Fibroblast of peridontal ligament (primary cell): ENCODE results near the gene DCAF7.

ENCODE experiments used
- DNase-seq: peaks from one replicate; pipeline ENCODE4 v3.0.0-alpha.2; 2010; ENCODE audit errors: extremely low read depth

DCAF7 gene

DNA sequence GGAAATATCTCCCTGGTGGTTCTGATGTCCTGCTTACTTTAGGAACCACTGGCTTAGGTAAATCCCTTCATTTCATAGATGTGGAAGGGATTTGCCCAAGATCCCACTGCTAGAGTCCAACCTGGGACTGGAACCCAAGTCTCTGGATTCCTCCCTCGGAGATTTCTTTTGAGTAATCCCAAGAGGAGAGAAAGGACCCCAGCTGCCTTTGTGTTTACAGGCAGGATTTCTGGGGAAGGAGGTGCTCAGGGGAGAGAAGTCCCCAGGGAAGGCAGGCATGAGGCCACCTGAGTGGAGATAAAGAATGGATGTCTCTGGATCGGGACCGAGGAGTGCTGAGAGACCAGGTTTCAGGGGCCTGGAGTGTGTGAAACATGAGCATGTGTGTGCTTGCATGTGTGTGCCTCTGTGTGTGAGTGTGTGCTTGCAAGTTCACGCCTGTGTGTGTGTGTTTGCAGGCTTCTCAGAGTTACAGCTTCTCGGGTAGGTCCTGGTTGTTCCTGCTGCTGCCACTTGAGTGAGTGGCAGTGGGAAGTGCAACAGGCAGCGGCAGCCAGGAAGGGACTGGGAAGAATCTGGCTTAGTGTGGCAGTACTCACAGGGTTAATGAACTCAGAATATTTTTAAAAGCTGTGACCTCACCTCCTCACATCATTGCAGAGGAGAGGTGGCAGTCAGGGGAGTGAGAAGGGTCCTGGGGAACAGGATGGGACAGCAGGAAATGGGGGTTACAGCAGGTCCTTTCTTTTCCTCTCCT is 24.9 kb upstream of the DCAF7 start:
- no peak for DNase-seq

DNA sequence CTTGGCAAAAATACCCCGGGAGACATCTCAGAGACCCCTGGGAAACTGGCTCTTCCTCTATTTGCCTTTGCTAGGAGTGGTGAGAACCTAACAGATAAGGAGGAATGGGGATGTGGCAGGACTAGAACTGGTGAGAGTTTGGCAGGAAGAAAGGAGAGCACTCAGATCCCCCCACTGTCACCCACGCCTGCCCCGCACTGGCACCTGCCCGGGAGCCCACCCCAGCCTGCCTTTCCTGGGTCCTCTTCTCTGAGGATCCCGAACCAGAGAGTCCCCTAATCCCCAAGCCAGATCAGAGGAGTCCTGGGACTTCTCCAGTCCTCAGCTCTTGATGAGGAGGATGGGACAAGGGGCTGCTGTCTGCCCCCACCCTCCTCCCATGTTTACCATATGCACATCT is 23.4 kb upstream of the DCAF7 start:
- DNase-seq = no peak

DNA sequence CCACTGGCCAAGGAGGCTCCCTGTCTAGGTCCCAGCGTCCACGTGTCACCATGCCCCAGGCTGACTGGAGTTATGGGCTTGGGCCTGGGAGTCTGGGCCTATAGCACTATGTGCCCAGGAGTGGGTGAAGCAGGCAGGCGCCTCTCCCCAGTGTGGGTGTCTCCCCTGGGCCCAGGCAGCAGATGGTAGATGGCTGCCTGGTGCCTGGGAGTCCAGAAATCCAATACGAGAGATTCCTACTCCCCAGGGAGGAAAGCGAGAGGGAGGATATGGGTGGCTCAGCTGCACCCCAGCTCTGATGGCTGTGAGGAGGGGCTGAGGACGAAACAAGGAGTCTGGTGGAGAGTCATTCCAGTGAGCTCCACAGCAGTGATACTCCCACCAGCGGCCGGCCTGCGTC is 22.1 kb upstream of the DCAF7 start:
- no peak for DNase-seq

DNA sequence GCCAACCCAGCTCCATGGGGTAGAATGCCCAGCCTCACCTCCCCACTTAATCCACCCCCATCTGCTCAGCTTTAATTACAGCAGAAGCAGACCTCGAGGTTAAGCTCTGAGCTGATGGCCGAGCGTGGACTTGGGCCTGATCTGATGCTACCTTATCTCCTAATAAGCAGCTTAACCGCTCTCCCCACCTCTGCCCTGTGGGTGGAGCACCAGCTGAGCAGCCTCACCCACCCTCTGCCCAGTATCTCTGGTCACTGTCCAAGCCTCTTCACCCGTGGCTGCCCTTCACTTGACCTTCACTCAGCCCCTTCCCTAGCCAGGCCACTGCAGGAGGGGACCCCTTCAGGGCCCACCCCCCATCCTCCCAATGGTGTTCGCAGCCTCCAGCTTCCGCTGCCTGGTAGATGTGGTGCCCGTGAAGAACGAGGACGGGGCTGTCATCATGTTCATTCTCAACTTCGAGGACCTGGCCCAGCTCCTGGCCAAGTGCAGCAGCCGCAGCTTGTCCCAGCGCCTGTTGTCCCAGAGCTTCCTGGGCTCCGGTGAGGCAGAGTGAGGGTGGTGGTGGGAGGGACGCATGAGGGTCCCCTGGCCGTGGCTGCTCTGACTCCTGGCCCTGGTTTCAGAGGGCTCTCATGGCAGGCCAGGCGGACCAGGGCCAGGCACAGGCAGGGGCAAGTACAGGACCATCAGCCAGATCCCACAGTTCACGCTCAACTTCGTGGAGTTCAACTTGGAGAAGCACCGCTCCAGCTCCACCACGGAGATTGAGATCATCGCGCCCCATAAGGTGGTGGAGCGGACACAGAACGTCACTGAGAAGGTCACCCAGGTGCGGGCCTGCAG is 20.3 kb upstream of the DCAF7 start:
- no peak for DNase-seq

DNA sequence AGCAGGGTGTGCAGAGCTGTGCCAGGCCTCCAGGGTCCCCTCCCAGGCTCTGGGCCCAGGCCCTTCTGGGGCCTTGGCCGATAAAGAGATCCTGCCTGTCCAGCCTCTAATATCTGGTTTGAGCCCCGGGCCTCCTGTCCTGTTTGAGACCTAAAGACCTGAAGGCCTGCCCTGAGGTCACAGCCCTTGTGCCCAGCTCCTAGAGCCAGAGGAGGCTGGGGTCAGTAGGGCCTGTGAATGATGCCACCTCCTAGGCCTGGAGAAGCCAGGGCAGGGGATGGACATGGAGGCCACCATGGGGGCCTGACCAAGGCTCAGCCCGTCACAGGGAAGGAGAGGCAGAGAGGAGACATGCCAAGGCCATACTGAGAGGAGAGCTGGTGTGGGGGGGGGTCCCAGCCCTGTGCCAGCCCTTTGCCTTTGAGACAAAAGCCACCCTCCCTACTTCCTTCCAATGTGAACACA is 19.7 kb upstream of the DCAF7 start:
- DNase-seq = no peak

DNA sequence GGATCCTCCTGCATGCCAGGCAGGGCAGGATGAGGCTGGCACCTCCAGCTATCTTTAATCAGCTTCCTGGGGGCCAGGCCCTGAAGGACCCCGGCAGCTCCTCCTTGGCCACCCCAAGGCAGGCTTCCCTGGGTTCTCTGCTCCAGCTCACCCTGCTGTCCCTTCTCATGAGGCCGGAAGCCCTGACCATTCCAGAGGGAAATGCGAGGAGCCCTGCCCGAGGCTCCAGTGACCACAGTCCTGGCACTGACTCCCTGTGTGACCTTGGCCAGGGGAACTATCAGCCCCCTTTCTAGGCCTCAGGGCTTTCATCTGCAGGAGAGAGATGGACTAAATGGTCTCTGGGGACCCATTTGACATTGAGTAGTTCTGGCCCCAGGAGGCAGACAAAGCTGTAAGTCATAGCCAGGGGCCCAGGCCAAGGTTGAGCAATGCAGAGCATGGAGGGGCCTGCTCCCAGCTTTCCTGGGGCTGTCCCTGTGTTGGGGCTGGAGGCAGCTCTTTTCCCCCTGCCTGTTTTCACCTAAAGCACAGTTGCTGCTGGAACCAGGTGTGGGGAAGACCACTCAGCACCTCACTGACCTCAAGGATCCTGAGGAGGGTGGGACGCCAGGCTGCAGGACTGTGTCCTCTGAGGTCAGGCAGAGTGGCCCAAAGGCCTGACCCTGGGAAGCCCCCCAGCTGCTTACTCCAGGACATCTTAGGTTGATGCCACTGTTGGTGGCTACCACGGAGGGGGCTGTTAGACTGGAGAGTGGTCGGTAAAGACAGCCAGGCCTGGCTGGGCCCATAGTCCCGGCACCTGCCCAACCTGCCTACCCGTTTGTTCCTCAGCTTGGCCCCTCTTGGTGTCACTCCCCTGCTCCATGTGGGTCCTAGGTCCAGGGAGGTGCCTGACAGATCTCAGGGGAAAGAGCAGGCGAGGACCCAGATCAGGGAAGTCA is 19.0 kb upstream of the DCAF7 start:
- no peak for DNase-seq

DNA sequence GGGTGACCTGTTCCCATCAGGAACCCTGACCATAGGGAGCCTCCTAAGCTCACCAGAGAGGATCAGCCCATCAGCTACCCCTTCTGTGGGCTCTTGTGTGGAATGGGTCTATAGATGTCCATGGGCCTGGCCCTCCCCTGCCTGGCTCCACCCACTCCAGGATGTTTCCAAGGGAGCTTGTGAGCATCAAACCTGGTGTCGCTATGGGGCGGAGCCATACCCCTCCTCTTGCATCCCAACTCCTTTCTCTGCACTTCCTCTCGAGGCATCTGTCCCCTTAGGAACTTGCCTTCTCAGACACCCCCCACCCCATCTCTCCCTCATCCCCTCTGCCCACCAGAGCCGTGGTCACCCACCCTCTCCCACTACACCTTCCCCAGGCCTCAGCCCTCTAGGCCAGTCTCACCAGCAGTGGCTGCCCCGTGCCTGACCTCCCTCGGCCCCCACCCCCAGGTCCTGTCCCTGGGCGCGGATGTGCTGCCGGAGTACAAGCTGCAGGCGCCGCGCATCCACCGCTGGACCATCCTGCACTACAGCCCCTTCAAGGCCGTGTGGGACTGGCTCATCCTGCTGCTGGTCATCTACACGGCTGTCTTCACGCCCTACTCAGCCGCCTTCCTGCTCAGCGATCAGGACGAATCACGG is 16.7 kb upstream of the DCAF7 start:
- no peak for DNase-seq

DNA sequence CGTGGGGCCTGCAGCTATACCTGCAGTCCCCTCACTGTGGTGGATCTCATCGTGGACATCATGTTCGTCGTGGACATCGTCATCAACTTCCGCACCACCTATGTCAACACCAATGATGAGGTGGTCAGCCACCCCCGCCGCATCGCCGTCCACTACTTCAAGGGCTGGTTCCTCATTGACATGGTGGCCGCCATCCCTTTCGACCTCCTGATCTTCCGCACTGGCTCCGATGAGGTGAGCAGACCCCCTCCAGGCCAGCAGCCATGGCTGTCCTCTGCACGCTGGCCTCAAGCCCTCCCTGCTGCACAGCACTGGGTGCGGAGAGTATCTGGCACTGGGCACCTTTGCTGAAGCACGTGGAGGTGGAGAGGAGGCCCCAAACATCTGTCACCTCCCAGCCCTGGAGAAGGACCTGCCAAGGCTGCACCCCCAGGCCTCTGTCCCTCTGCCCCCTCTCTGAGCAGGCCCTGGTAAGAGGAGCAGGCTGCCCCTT is 16.2 kb upstream of the DCAF7 start:
- DNase-seq = no peak

DNA sequence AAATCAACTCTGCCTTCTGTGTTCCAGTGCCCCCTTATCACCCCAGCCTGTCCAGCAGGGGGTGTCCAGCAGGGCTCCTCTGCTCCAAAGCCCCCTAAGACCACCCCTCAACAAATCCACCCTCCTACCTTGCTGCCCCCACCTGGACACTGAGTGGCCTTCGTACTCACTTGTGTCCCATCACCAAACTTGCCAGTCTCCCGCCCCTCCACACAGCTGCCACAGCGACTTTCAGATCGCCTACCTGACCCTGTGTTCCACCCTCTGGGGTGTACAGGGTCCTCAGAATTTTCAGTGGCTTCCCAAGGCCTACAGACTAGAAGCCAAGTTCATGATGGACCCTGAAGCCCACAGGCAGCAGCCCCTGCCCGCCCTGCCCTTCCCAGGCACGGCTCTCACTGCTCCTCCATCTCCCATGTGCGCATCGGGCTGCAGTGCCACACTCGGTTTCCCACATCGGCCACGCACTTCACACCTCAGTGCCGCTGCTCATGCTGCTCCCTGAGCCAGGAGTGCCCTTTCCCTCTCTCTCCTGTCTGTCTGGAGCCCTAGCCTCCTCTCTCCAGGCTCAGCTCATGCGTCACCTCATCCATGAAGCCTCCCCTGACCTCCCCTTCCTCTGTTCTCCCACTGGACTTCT is 15.3 kb upstream of the DCAF7 start:
- no peak for DNase-seq

DNA sequence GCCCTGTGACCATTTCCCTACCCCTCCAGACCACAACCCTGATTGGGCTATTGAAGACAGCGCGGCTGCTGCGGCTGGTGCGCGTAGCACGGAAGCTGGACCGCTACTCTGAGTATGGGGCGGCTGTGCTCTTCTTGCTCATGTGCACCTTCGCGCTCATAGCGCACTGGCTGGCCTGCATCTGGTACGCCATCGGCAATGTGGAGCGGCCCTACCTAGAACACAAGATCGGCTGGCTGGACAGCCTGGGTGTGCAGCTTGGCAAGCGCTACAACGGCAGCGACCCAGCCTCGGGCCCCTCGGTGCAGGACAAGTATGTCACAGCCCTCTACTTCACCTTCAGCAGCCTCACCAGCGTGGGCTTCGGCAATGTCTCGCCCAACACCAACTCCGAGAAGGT is 14.6 kb upstream of the DCAF7 start:
- no peak for DNase-seq

DNA sequence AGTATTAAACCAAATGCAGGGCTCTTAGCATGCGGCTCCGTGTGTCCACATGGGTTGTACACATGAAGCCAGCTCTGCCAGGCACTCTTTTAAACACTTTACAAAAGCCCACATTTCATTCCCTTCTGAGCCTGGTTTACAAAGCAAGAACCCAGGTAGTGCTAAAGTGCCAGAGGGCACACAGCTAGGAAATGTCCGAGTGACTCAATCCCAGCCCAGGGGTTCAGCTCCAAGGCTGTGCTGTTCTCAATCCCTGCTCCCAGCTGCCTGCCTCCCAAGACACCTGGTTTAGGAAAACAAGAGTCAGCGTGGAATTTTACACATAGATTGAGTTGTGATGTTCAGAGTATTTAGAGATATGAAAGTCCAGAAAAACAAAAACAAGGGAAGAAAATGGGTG is 13.3 kb upstream of the DCAF7 start:
- no peak for DNase-seq

DNA sequence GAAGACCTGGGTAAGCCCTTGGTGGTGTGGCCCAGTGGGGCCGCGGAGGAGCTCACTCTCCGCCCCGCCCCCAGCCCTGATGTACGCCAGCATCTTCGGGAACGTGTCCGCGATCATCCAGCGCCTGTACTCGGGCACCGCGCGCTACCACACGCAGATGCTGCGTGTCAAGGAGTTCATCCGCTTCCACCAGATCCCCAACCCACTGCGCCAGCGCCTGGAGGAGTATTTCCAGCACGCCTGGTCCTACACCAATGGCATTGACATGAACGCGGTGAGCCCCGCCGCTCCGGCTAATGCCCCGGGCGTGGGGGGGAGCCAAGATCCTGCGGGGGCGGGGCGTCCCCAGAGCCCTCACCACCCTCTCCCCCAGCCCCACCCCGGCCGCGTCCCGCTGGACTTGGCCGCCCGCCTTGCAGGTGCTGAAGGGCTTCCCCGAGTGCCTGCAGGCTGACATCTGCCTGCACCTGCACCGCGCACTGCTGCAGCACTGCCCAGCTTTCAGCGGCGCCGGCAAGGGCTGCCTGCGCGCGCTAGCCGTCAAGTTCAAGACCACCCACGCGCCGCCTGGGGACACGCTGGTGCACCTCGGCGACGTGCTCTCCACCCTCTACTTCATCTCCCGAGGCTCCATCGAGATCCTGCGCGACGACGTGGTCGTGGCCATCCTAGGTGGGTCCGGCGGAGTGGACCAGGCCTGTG is 12.1 kb upstream of the DCAF7 start:
- DNase-seq = no peak

DNA sequence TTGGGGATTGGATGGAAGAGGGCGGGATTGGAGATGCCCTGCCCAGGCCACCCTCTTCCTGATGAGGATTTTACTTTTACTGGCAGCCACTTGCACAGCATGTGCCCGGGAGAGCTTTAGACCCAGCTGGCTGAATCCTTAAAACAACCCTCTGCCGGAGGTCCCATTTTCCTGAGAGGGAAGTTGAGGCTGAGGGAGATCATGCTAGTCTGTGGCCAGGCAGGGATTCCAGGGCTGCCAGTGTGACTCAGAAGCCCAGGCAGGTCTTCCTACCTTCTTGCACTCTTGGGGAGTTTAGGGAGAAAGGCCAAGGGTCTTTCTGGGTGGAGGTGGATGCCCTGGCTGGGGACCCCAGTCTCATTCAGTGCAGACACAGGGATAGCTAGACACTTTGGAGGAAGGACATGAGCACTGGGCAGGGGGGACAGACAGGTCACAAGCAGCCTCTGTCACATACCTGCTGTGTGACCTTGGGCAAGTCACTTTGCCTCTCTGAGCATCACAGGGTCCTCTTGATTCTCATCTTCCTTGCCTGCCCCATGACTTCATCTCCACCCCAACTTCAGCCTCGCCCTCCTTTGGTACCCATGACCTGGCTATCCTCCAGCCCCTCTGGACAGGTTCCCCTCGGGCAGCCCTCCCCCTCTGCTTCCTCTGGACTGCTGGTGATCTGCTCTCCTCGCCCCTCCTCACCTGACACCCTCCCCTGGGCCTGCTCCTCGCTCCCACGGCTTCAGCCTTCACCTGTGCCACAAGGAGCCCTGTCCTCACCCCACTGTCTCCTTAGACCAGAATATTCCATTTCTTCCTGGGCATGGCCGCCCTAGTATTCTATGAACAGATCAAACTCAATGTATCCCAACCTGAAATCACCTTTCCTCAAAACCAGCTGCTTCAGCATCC is 11.3 kb upstream of the DCAF7 start:
- DNase-seq = no peak

DNA sequence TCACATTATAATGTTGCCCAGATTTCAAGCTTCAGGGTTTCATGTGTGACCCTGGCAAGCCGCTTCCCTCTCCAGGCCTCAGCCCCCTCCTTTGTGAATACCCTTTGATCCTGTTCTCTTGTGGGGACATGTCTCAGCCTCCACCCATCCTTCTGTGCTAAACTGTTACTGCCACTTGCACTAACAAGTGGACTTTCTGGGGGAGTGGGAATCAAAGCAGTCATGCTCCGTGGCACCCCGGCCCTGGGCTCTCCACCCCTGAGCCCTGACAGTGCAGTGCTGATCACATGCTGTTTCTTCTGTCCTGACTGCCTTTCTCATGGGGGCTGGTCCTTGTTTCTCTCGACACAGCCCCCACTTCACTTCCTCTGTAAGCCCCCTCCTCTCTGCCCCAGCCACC is 9.7 kb upstream of the DCAF7 start:
- no peak for DNase-seq

DNA sequence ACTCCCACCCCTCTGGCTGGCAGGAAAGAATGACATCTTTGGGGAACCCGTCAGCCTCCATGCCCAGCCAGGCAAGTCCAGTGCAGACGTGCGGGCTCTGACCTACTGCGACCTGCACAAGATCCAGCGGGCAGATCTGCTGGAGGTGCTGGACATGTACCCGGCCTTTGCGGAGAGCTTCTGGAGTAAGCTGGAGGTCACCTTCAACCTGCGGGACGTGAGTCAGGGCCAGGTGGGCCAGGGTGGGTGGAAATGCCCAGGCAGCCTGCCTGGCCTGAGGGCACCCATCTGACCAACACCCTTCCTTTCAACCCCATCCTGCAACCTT is 8.1 kb upstream of the DCAF7 start:
- DNase-seq = no peak

DNA sequence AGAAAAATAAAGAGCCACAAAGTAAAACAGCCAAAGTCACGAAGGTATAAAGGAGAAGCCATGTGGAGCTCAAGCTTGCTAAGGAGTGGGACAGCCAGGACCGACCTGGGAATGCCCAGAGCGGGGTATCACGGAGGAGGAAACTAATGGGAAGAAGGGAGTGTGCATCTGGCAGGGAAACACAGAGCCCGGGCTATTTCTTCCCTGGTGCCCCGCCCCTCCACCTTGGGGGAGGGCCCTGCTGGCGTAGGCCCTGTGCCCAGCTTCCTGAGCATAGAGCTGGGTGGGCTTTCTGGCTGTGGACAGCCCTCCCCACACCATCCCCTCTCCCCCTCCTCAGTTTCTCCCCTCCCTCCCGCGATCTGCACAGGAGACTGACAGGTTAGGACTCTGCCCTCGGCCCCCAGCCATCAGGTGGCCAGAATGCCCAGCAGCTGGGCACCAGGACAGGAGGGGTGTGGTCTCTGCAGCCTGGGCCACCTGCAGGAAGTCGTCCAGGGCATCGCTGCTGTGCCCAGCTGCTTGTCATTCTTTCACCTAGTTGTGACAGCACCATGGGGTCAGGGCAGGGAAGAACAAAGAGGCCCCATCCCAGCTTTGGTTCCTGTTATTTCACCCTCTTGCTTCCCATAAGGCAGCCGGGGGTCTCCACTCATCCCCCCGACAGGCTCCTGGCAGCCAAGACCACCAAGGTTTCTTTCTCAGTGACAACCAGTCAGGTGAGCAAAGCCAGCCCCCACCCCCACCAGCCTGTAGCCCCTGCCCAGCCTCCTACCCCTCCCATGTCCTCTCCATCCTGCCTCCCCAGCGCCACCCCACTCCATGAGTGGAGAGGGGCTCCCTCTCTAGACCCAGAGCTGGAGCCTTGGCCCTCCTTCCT is 7.1 kb upstream of the DCAF7 start:
- DNase-seq = no peak

DNA sequence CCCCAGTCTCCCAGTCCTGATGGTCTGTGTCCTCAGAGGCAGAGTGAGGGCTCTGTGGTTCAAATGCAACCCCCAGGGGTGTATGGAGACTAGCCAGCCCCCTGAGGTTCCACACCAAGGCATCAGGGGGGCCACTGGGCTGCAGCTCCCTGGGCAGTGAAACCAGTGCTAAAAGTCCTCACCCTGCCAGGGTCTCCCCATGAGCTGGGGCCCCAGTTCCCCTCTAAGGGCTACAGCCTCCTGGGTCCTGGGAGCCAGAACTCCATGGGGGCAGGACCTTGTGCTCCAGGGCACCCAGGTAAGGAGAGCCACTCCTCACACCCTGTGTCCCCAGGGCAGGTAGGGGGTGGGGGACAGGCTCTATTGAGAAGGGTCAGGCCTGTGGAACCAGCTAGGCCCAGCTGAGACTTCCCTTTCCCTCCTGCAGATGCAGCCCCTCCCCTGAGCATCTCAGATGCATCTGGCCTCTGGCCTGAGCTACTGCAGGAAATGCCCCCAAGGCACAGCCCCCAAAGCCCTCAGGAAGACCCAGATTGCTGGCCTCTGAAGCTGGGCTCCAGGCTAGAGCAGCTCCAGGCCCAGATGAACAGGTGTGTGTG is 6.4 kb upstream of the DCAF7 start:
- no peak for DNase-seq
